ENCODE data around the gene PRR18. TPM values are rescaled to one million over a fixed set of nuclear protein-coding genes. Genes with fewer than 3 reads are reported as not detected.

Gene PRR18
- total and polyA plus RNA-seq, 2 of the 8 experiments (the other 6 are each of a cell fraction or from before 2014, with no cell fraction given) = 0.08 to 0.19 TPM

- Histone ChIP-seq H2BK20ac (ENCODE audit: low read length) (no peak overlapping the region), H3K27me3 (replicated peaks in 1 of 4; ENCODE audit: control insufficient read depth in 3 of 4, extremely low read depth in 1 of 4, insufficient read depth in 3 of 4, low read length in 3 of 4) (peaks cover 5 to 28% (median 19%) of the 10 kb centered on the region in 4 experiments), H3K4me1 (replicated peaks in 1 of 4; ENCODE audit: control insufficient read depth in 3 of 4, insufficient read depth in 4 of 4, low read length in 3 of 4) (peaks cover 0 to 2% (median 0%) of the 10 kb centered on the region in 4 experiments; a peak in 2 of 7 replicates), H4K91ac (replicated peaks; ENCODE audit: insufficient read length, low read length) (no peak overlapping the region), H3K56ac (replicated peaks; ENCODE audit: insufficient read length, low read depth, low read length) (no peak overlapping the region), H3K18ac (ENCODE audit: extremely low read depth, low read length) (no peak overlapping the region), H3K36me3 (ENCODE audit: control insufficient read depth in 2 of 4, insufficient read depth in 4 of 4, low read length in 3 of 4) (no peaks in the 10 kb centered on the region), H4K20me1 (replicated peaks in 1 of 2; ENCODE audit: control insufficient read depth in 1 of 2, insufficient read depth in 2 of 2, low read length in 2 of 2) (no peaks in the 10 kb centered on the region), H3K14ac (ENCODE audit: insufficient read length) (no peak overlapping the region), H2BK12ac (ENCODE audit: low read depth, low read length) (no peak overlapping the region), H3K4me3 (ENCODE audit: extremely low read depth in 1 of 4, insufficient read depth in 2 of 4, low read depth in 3 of 4, low read length in 4 of 4) (no peak overlapping the region), H3K79me1 (ENCODE audit: low read depth, low read length) (no peaks in the 10 kb centered on the region), H3K79me2 (ENCODE audit: control insufficient read depth in 1 of 2, insufficient read depth in 2 of 2, low read length in 2 of 2) (no peaks in the 10 kb centered on the region), H4K5ac (ENCODE audit: insufficient read length, low read depth, low read length) (no peak overlapping the region), H2BK15ac (ENCODE audit: low read length) (no peak overlapping the region), H3K23ac (ENCODE audit: insufficient read length) (no peak overlapping the region), H3K4ac (replicated peaks; ENCODE audit: insufficient read length, low read depth, low read length) (no peak overlapping the region), H2AK5ac (ENCODE audit: low read depth, low read length) (no peak overlapping the region), H3K9me3 (ENCODE audit: insufficient read depth in 2 of 2, low read depth in 1 of 2, low read length in 1 of 2) (no peaks in the 10 kb centered on the region), H3K23me2 (ENCODE audit: low read depth, low read length) (no peaks in the 10 kb centered on the region), H3K4me2 (ENCODE audit: insufficient read depth in 1 of 2, low read depth in 2 of 2, low read length in 2 of 2) (no peak overlapping the region), H3K9ac (replicated peaks in 1 of 4; ENCODE audit: extremely low read depth in 1 of 4, low read depth in 3 of 4, low read length in 3 of 4) (no peak overlapping the region), H2AFZ (ENCODE audit: low read length) (no peak overlapping the region), H3K27ac (ENCODE audit: low read depth, low read length) (no peak overlapping the region), H2BK120ac (replicated peaks; ENCODE audit: low read depth, low read length) (no peak overlapping the region), H4K8ac (ENCODE audit: extremely low read depth, insufficient read depth, low read length) (no peak overlapping the region), H2BK5ac (ENCODE audit: low read depth, low read length) (no peak overlapping the region)
- ChIA-PET CTCF (ENCODE audit: partially characterized antibody) (interaction anchor here (0.7 to 1.9 kb wide), 8 partner anchors 12 to 104 kb away, joined by 3 to 5 read pairs (median 4); no protein-coding TSS in a partner anchor), POLR2A (ENCODE audit: partially characterized antibody) (interaction anchor here (0.7 kb wide), 1 partner anchor 13 kb away, joined by 3 read pairs; no protein-coding TSS in a partner anchor)
- no peak for FAIRE-seq
- 80% methylated on average over 20 of the region's 20 CpGs; no CpG with 5 or more reads in 1 of the 2 experiments for WGBS, 2 experiments (ENCODE audit: extremely low coverage in 1 of 2, insufficient coverage in 1 of 2, insufficient read length in 1 of 2, insufficient replicate concordance in 2 of 2, low coverage in 1 of 2, low lambda C conversion rate in 2 of 2, missing lambda C conversion rate in 1 of 2)
- no peak for DNase-seq (ENCODE audit: low read depth in 1 of 2, low spot score in 2 of 2)
- TF ChIP-seq NRF1 (IDR thresholded peaks at IDR 0.05; ENCODE audit: low read depth, low read length) (no peak), CREB1 (IDR thresholded peaks at IDR 0.05) (no peak), ATF3 (IDR thresholded peaks at IDR 0.05; ENCODE audit: insufficient read depth, low read depth, low read length) (no peak), JUN (IDR thresholded peaks at IDR 0.05; ENCODE audit: low read depth, low read length) (no peak), EGR1 (IDR thresholded peaks at IDR 0.05; ENCODE audit: borderline replicate concordance, low read depth, low read length) (no peak), RBBP5 (IDR thresholded peaks at IDR 0.05; ENCODE audit: borderline replicate concordance, low read depth, low read length) (no peak), TAF1 (IDR thresholded peaks at IDR 0.05; ENCODE audit: low read depth, low read length) (no peak), EZH2 (IDR thresholded peaks at IDR 0.05; ENCODE audit: low read depth, low read length, severe bottlenecking) (no peak), POLR2AphosphoS5 (IDR thresholded peaks at IDR 0.05; ENCODE audit: low read depth, low read length) (no peak), CBX8 (IDR thresholded peaks at IDR 0.05; ENCODE audit: borderline replicate concordance, low read depth, low read length) (no peak)
- TF ChIP-seq, protein P1, sequence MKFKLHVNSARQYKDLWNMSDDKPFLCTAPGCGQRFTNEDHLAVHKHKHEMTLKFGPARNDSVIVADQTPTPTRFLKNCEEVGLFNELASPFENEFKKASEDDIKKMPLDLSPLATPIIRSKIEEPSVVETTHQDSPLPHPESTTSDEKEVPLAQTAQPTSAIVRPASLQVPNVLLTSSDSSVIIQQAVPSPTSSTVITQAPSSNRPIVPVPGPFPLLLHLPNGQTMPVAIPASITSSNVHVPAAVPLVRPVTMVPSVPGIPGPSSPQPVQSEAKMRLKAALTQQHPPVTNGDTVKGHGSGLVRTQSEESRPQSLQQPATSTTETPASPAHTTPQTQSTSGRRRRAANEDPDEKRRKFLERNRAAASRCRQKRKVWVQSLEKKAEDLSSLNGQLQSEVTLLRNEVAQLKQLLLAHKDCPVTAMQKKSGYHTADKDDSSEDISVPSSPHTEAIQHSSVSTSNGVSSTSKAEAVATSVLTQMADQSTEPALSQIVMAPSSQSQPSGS (IDR thresholded peaks at IDR 0.05; ENCODE audit: low read length) = no peak
Observed at GRCh38 chr6:166259296-166259977, 48.8 kb downstream of the PRR18 start.

Data from H1 (cell line).